ENCODE data around the gene ID4.
"Not testable (repeated sequence)": the region's sequence is repeated elsewhere in the genome, so short reads cannot be mapped to it uniquely, and the experiment has no call there.

ID4 gene

GRCh38 chr6:19833947-19834346, 3.2 kb upstream of the ID4 start:
- DNase-seq (ENCODE audit: low read depth in 2 of 2) = no peak

- DNase-seq (ENCODE audit: low read depth in 2 of 2) = no peak
These were observed 2.3 kb upstream of the ID4 start for GRCh38 chr6:19834858-19835257.

GRCh38 chr6:19835605-19836004, 1.6 kb upstream of the ID4 start:
- DNase-seq (ENCODE audit: low read depth in 2 of 2) = no peak

GRCh38 chr6:19837511-19838441, 606 bp downstream of the ID4 start:
- DNase-seq (ENCODE audit: low read depth in 2 of 2) = no peak

- no peak for DNase-seq (ENCODE audit: low read depth in 2 of 2)
These were observed 1.5 kb downstream of the ID4 start for GRCh38 chr6:19838442-19839236.

- DNase-seq (ENCODE audit: low read depth in 2 of 2) = no peak
These were observed 2.0 kb downstream of the ID4 start for GRCh38 chr6:19839237-19839546.

- no peak for DNase-seq (ENCODE audit: low read depth in 2 of 2)
These were observed 2.6 kb downstream of the ID4 start for GRCh38 chr6:19839788-19840187.

- DNase-seq (ENCODE audit: low read depth in 2 of 2) = no peak
These were observed 4.0 kb downstream of the ID4 start for GRCh38 chr6:19841181-19841580.

- no peak for DNase-seq (ENCODE audit: low read depth in 2 of 2)
These were observed 5.0 kb downstream of the ID4 start for GRCh38 chr6:19842030-19842615.

- no peak for DNase-seq (ENCODE audit: low read depth in 2 of 2)
These were observed 7.5 kb downstream of the ID4 start for GRCh38 chr6:19844689-19845088.

- DNase-seq (ENCODE audit: low read depth in 2 of 2) = no peak
These were observed 8.3 kb downstream of the ID4 start for GRCh38 chr6:19845266-19846041.

- no peak for DNase-seq (ENCODE audit: low read depth in 2 of 2)
These were observed 11.4 kb downstream of the ID4 start for GRCh38 chr6:19848465-19849029.

GRCh38 chr6:19849196-19849595, 12.0 kb downstream of the ID4 start:
- DNase-seq (ENCODE audit: low read depth in 2 of 2) = no peak

- DNase-seq (ENCODE audit: low read depth in 2 of 2) = no peak
These were observed 12.6 kb downstream of the ID4 start for GRCh38 chr6:19849755-19850154.

- DNase-seq (ENCODE audit: low read depth in 2 of 2) = no peak
These were observed 14.3 kb downstream of the ID4 start for GRCh38 chr6:19851241-19852089.

GRCh38 chr6:19852090-19852457, 14.9 kb downstream of the ID4 start:
- no peak for DNase-seq (ENCODE audit: low read depth in 2 of 2)

- no peak for DNase-seq (ENCODE audit: low read depth in 2 of 2)
These were observed 15.8 kb downstream of the ID4 start for GRCh38 chr6:19852927-19853326.

- not testable (repeated sequence) for DNase-seq (ENCODE audit: low read depth in 2 of 2)
These were observed 17.3 kb downstream of the ID4 start for GRCh38 chr6:19854421-19855015.

- DNase-seq (ENCODE audit: low read depth in 2 of 2) = no peak
These were observed 18.4 kb downstream of the ID4 start for GRCh38 chr6:19855536-19855935.

GRCh38 chr6:19857139-19857538, 20.0 kb downstream of the ID4 start:
- no peak for DNase-seq (ENCODE audit: low read depth in 2 of 2)

Data from stimulated activated CD4-positive, alpha-beta T cell treated with anti-CD3 and anti-CD28 coated beads, Interleukin-4, amount 100 ng/mL, for 48 hours (primary cell).